ENCODE measurements around the gene EFNA2. TPM values are rescaled to one million over a fixed set of nuclear protein-coding genes. Genes with fewer than 3 reads are reported as not detected.

EFNA2 gene
- total and polyA plus RNA-seq, 2 of the 8 experiments (the other 6 are each of a cell fraction or from before 2014, with no cell fraction given): 4.0 to 7.0 TPM

GRCh38 chr19:1313695-1314613 is 28.3 kb downstream of the EFNA2 start:
- H3K23me2 ChIP-seq (ENCODE audit: low read depth, low read length): no peaks in the 10 kb centered on the region
- no peak overlapping the region for H3K56ac ChIP-seq (replicated peaks; ENCODE audit: insufficient read length, low read depth, low read length)
- no peaks in the 10 kb centered on the region for H3K36me3 ChIP-seq (ENCODE audit: control insufficient read depth in 2 of 4, insufficient read depth in 4 of 4, low read length in 3 of 4)
- no peak overlapping the region for H3K4ac ChIP-seq (replicated peaks; ENCODE audit: insufficient read length, low read depth, low read length)
- CTCF ChIA-PET (ENCODE audit: partially characterized antibody): interaction anchor here (0.6 to 4.0 kb wide), 19 partner anchors 10 to 592 kb away, joined by 3 to 24 read pairs (median 4); no protein-coding TSS in a partner anchor
- H2BK5ac ChIP-seq (ENCODE audit: low read depth, low read length): no peak overlapping the region
- no peaks in the 10 kb centered on the region for H4K20me1 ChIP-seq (replicated peaks in 1 of 2; ENCODE audit: control insufficient read depth in 1 of 2, insufficient read depth in 2 of 2, low read length in 2 of 2)
- H4K8ac ChIP-seq (ENCODE audit: extremely low read depth, insufficient read depth, low read length): no peak overlapping the region
- H4K5ac ChIP-seq (ENCODE audit: insufficient read length, low read depth, low read length): no peak overlapping the region
- H2BK20ac ChIP-seq (ENCODE audit: low read length): no peak overlapping the region
- no peak overlapping the region for H2AK5ac ChIP-seq (ENCODE audit: low read depth, low read length)
- DNase-seq (ENCODE audit: low read depth in 1 of 2, low spot score in 2 of 2) (peak in 1 of 2 experiments; percentile 17), FAIRE-seq (no peak)
- H3K4me2 ChIP-seq (ENCODE audit: insufficient read depth in 1 of 2, low read depth in 2 of 2, low read length in 2 of 2): no peak overlapping the region
- H2AFZ ChIP-seq (ENCODE audit: low read length): no peak overlapping the region
- H2BK12ac ChIP-seq (ENCODE audit: low read depth, low read length): no peak overlapping the region
- no peaks in the 10 kb centered on the region for H3K79me1 ChIP-seq (ENCODE audit: low read depth, low read length)
- WGBS, 2 experiments (ENCODE audit: extremely low coverage in 1 of 2, insufficient coverage in 1 of 2, insufficient read length in 1 of 2, insufficient replicate concordance in 2 of 2, low coverage in 1 of 2, low lambda C conversion rate in 2 of 2, missing lambda C conversion rate in 1 of 2): 88% methylated on average over 32 of the region's 32 CpGs; no CpG with 5 or more reads in 1 of the 2 experiments
- POLR2A ChIA-PET (ENCODE audit: partially characterized antibody): interaction anchor here (0.6 to 4.1 kb wide), 7 partner anchors 9 to 152 kb away, joined by 3 to 15 read pairs (median 5); partner anchors contain the start of genes CIRBP and FAM174C
- H4K91ac ChIP-seq (replicated peaks; ENCODE audit: insufficient read length, low read length): no peak overlapping the region
- H3K9ac ChIP-seq (replicated peaks in 1 of 4; ENCODE audit: extremely low read depth in 1 of 4, low read depth in 3 of 4, low read length in 3 of 4): no peak overlapping the region
- no peak overlapping the region for H3K4me3 ChIP-seq (ENCODE audit: extremely low read depth in 1 of 4, insufficient read depth in 2 of 4, low read depth in 3 of 4, low read length in 4 of 4)
- H3K18ac ChIP-seq (ENCODE audit: extremely low read depth, low read length): no peak overlapping the region
- peaks cover 0 to 5% (median 0%) of the 10 kb centered on the region in 4 experiments; a peak in 3 of 7 replicates for H3K4me1 ChIP-seq (replicated peaks in 1 of 4; ENCODE audit: control insufficient read depth in 3 of 4, insufficient read depth in 4 of 4, low read length in 3 of 4)
- H3K79me2 ChIP-seq (ENCODE audit: control insufficient read depth in 1 of 2, insufficient read depth in 2 of 2, low read length in 2 of 2): no peaks in the 10 kb centered on the region
- no peak overlapping the region for H3K27ac ChIP-seq (ENCODE audit: low read depth, low read length)
- no peak overlapping the region for H3K23ac ChIP-seq (ENCODE audit: insufficient read length)
- H3K14ac ChIP-seq (ENCODE audit: insufficient read length): no peak overlapping the region
- H2BK120ac ChIP-seq (replicated peaks; ENCODE audit: low read depth, low read length): no peak overlapping the region
- H3K9me3 ChIP-seq (ENCODE audit: insufficient read depth in 2 of 2, low read depth in 1 of 2, low read length in 1 of 2): no peaks in the 10 kb centered on the region
- H3K27me3 ChIP-seq (replicated peaks in 1 of 4; ENCODE audit: control insufficient read depth in 3 of 4, extremely low read depth in 1 of 4, insufficient read depth in 3 of 4, low read length in 3 of 4): peaks cover 0 to 12% (median 5%) of the 10 kb centered on the region in 4 experiments; a peak in 5 of 7 replicates
- H2BK15ac ChIP-seq (ENCODE audit: low read length): no peak overlapping the region
- TF ChIP-seq NANOG (IDR thresholded peaks at IDR 0.05; ENCODE audit: insufficient read depth, low read depth, low read length, poor library complexity, severe bottlenecking) (no peak), ZNF274 (IDR thresholded peaks at IDR 0.05; ENCODE audit: borderline replicate concordance, extremely low read depth, low read length) (no peak), ASH2L (IDR thresholded peaks at IDR 0.05; ENCODE audit: low read length) (no peak), TAF1 (IDR thresholded peaks at IDR 0.05; ENCODE audit: low read depth, low read length) (no peak)
